ENCODE measurements around the gene ADTRP.

- TF ChIP-seq POLR2AphosphoS5 (IDR thresholded peaks at IDR 0.05; ENCODE audit: insufficient read depth in 1 of 2, low read depth in 1 of 2) (no peak), CTCF (IDR thresholded peaks at IDR 0.05) (no peak)
These were observed 3.9 kb upstream of the ADTRP start for GRCh38 chr6:11782524-11782923.
